ENCODE data around the gene TPM4.
A peak's percentile ranks its signal among the peaks of the same experiment; 100 is the strongest.
"Not testable (repeated sequence)": the region's sequence is repeated elsewhere in the genome, so short reads cannot be mapped to it uniquely, and the experiment has no call there.

The TPM4 gene

DNA sequence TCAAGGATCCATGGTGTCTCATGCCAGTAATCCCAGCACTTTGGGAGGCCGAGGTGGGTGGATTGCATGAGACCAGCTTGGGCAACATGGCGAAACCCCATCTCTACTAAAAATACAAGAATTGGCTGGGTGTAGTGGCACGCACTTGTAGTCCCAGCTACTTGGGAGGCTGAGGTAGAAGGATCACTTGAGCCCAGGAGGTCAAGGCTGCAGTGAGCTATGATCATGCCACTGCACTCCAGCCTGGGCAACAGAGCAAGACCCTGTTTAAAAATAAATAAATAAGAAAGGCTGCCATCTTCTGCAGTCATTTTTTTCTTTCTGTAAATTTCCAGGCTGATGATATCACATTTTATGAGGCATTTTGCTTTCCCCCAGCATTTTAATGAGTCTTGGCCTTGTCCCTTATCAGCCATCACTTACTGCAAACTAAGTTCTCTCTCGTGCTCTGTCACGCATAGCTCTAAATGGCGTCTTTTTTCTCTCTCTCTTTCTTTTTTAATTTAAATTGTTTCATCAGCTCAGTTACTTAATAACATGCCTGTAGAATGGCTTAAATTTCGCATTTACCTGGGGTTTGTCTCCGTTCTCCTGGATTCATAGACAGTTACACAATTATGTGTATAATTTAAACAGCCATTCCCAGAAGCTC is 23.1 kb downstream of the TPM4 start:
- not testable (repeated sequence) for DNase-seq

DNA sequence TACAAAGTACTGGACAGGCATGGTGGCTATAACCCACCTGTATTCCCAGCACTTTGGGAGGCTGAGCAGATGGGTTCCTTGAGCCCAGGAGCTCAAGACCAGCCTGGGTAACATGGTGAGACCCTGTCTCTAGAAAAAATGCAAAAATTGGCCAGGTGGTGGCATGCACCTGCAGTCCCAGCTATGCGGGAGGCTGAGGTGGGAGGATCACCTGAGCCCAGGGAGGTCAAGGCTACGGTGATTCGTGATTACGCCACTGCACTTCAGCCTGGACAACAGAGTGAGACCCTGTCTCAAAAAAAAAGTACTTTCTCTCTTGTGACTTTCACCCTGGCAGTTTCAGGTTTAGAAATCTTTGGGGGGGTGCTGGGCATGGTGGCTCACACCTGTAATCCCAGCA is 24.2 kb downstream of the TPM4 start:
- DNase-seq: no peak

DNA sequence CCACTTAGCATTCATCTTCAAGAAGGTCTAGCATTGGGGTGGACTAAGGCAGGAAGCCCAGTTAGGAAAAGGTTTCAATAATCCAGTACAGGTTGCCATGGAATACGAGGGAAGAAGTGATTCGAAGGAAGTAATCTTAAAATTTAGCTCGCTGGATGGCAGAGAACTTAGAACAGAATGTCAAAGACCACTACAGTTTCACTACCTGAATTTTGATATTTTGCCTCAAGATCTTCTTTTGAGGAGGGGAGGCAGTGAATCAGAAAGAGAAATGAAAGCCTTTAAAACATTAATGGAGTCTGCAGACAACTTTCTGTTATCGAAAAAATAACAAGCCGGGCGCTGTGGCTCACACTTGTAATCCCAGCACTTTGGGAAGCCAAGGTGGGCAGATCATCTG is 28.4 kb downstream of the TPM4 start:
- no peak for DNase-seq

DNA sequence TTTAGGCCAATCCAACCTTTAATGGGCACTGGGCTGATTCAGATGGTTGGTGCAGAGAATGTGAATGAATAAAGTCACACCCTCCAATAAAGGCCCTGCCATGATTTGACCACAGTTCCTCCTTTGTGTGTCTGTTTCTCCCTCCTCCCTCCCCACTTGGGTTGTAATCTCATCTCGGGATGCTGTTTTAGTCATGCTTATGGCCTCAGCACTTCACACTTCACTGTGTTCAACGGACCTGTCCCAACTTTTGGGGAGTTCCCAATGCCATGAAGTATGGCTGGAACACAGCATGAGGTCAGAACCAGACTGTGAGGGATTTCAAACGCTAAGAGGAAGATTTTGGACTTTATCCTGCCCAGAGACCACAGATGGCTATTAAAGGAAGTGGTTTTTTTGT is 29.8 kb downstream of the TPM4 start:
- no peak for DNase-seq

DNA sequence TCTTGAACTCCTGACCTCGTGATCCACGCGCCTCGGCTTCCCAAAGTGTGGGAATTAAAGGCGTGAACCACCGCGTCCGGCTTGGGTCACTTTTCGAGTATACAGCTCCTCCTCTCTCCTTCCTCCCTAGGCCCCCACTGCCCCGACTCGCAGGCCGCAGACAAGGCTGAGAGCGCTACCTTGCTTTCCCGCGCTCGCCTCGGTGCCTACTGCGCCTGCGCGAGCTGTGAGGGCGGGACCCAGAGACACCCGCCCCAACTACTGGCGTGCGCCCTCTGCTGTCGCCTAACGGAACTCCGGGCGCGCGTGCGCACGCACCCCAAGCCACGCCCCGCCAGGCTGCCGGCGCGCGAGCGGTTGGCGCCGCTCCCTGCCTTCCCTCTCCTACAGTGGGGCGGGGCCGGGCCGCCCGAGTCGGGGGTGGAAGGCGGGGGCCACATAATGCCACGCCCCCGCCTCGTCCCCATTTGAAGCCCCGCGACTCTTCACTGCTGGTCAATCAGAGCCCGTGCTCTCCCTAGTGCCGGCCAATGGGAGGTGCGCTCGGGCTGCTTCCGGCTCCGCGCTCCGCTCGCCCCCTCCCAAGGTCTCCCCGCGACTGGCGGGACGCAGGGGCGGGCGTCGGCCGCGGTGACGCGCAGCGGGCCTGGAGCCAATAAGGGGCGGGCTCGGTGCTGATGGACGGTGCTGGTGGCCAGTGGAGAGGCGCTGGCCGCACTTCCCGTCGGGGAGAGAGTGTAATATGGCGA is 35.0 kb downstream of the TPM4 start, which contains the start of gene RAB8A:
Gene RAB8A, plus strand, starts transcription at position 730 of the 749 bp plus-strand sequence. Its CDS starts 13 bp downstream, at position 743.
- DNase-seq: peak; percentile 100

DNA sequence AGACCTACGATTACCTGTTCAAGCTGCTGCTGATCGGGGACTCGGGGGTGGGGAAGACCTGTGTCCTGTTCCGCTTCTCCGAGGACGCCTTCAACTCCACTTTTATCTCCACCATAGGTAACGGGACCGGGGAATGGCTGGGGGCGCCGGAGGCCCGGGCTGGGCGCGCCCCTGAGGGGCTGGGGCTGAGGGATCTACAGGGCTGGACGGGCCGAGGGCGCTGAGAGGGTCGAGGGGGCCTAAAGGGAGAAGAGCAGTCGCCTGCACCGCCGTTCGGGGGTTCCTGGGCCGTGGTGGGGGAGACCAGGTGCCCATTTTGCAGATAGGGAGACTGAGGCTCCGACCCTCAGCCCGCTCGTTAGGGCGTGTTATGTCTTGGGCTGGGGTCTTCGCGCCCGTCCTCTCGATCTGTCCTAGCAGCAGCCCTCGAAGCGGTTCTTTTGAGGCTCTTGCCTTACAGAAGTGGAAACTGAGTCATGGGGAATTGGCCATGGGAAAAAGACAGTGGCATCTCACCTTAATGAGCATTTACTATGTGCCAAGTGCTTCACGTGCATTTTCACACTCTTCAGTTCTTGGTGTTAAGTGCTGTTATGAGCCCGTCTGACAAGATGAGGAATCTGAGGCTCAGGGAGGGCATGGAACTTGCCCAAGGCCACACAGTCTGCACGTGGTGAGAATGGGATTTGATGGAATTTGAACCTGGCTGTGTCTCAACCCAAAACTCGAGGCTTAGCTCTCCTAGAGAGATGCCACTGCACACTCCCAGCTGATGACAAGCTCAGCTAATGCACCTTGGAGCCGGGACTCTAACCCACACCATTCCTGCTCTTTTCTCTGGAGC is 35.8 kb downstream of the TPM4 start:
- no peak for DNase-seq

DNA sequence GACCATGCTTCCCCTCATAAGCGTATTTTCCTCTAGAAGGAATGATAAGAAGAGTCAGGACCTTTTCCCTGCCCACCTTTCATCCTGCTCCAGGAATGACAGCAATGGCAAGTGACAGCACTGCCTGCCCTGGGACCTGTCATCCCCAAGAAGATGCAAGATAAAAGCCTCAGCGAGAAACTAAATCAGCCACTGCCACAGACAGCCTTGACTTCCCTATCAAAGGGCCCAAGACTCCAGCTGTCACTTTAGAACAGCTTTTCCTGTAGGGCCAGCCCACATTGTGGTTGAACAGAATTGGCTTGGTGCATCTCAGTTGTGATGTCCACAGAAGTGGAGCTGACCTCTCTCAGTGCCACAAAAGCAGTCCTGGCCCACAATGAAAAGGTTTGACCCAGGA is 36.5 kb downstream of the TPM4 start:
- DNase-seq: no peak

DNA sequence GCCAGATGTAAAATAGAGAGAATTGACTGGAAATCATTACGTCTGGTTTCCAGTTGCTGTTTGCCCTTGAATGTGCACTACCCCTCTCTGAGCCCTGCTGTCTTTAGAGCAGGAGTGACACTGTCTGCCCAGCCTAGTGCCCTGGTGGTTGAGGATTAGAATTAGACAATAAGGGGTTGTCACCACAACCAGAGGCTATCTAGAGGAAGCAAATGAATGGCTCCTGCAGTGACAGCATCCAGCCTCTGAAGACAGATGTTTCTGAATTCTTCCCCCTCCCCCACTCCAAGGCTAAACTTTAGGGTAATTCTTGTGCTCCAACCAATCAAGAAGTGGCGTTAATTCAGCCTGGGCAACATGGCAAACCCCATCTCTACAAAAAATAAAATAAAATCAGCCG is 37.4 kb downstream of the TPM4 start:
- DNase-seq: no peak

DNA sequence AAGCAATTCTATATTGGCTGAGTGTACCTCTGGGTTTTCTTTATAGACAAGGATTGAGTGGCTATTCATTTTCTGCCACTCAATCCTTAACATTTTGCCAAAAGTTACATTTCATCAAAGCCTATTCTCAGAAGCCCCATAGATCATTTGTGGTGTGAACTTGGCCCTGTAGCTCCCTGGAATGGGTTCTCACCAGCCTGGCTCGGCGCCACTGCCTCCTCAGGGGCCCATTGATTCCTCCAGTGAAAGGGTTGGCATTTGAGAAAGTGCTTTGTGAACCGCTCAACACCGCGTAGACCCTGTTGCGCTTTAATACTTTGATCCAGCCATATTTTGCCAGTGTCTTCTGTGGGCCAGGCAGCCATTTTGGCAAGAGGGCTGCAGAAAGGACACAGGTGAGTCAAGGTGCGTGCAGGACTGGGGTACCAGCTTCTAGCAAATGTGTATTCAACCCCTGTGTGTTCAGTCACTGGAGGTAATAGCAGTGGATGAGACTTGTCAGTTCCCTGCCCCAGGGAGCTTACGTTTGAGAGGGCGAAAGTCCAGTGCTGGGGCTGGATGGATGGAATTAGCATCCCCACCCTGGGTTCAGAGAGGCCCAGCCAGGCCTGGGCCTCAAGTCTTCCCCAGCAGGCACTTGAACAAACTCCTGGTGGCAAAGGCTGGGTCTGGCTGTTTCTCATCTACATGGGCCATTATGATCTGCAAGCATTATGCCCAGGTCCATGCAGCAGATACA is 39.2 kb downstream of the TPM4 start:
- DNase-seq: no peak

DNA sequence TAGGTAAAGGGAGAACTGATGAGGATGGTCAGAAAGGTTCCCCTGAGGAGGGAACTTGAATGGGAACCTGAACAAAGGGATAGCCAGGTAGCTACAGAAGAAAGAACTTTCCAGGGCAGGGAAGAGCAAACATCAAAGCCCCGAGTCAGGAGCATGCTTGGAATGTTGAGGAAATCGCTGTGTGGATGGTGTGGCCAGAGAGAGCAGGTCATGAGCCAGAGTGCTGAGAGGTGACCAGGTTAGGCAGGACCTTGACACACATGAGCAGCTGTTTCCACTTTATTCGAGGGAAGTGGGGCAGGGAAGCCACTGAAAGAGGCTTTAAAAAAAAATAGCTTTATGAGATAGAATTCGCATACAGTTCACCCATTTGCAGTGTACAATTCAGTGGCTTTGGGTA is 39.8 kb downstream of the TPM4 start:
- DNase-seq: no peak

DNA sequence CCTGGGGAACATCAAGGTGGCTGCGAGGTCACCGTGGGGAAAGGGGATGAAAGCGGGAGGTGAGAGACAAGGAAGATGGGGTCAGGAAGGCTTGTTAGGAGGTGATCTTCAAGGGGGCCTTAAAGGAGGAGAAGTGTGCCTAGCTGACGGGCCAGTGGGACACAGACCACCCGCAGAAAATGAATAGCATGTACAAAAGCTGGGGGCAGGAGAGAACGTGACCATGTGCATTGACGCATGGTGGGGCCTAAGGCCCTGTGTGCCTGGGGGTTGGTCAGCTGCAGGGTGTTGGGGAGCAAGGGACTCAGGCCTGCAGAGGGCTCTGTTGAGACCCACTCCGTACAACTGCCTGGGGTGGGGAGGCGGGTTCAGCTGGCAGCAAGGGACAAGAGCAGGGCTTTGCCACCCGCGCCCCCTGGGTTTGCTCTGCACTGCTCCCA is 41.3 kb downstream of the TPM4 start:
- no peak for DNase-seq

DNA sequence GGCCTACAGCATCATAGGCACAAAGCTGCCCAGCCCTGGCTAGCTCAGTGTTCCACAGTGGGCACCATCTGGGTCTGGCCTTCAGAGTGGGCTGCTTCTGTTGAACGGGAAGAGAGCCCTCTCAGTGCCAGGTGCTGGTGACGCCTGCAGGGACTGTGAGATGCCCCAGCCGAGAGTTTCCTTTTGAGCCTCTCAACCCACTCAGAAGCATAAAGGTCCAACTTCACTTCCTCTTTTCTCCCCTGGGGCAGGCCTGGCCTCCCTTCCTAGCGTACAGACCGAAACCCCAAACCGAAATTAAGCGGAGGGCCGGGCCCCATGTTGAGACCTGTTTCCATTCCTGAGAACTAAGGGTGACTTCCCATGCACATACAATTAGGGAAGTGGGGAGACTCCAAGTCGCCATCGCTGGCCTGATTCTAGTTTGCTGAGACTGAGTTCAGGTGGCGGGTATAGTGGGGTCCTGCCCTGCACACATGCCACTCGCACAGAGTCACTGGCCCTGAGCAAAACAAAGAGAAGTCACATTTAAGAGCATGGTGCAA is 42.3 kb downstream of the TPM4 start:
- DNase-seq: no peak

DNA sequence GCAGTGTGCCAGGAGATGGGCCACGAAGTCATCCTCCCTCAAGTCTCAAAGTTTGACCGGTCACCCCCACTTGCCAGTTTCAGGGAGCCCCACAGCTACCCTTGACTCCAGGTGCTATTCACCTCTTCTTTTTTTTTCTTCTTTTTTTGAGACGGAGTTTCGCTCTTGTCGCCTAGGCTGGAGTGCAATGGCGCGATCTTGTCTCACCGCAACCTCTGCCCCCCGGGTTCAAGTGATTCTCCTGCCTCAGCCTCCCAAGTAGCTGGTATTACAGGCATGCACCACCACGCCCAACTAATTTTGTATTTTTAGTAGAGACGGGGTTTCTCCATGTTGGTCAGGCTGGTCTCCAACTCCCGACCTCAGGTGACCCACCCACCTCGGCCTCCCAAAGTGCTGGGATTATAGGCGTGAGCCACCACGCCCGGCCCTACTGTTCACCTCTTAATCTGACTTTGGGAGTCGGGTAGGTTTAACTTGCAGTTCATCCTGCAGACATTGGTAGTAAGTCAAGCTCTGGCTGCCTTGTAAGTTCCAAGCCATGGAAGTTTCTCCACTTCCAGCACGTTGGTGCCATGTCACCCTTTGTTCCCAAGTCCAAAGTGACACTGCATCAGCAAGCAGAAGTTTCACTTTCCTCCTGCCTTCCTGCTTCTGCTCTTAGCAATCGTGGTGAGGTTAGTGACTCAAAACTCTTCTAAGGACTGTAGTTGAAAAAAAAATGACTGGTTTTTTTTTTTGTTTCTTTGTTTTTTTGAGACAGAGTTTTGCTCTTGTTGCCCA is 43.0 kb downstream of the TPM4 start:
- DNase-seq: not testable (repeated sequence)

DNA sequence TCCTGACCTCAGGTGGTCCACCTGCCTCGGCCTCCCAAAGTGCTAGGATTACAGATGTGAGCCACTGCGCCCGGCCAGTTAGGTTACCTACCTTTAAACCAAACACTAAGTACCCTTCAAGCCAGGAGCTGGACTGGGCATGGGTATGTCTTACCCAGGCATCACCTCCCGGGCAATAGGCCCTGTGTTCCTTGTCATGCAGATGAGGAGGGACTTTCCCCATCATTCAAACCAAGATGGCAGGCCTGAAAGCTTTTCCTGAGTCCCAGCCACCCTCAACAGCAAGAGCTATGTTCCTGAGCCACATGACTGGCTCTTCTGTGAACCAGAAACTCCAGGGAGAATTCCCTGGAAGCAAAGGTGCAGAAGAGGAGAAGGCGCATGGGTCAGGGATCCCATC is 44.8 kb downstream of the TPM4 start:
- no peak for DNase-seq

DNA sequence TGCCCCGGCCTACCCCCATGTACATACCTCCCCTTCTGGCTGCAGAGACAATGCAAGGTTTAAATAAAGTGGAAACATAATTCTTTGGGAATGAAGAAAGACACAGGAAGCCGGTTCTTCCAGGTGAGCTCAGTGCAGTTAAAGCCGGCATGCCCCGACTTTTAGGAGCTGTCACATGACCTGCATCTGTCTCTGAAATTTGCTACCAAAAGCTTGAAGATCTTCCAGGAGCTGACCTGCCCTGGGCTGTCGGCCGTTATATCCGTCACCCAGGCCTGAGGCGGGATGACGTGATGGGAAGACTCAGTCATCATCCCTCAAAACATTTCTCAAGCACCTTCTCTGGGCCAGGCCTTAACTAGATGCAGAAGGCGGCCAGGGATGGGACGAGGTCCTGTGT is 45.7 kb downstream of the TPM4 start:
- DNase-seq: no peak

DNA sequence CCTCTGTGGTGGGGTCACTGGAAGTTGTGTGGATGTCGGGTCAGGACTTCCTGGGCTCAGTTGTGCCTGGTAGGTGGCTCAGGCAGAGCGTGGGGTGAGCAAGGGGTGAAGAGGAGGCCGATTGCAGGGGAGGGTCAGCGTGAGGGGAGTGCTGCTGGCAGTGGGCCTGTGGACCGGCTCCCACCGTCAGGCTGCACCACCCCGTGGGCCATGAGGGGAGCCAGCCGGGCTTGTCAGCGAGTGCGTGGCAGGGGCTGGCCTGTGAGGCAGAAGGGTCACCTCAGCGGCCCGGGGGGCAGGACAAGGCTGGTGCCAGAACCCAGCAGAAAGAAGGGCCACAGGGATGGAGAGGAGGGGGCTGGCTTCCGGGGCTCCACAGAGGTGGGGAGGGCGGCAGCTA is 48.7 kb downstream of the TPM4 start:
- DNase-seq: no peak

DNA sequence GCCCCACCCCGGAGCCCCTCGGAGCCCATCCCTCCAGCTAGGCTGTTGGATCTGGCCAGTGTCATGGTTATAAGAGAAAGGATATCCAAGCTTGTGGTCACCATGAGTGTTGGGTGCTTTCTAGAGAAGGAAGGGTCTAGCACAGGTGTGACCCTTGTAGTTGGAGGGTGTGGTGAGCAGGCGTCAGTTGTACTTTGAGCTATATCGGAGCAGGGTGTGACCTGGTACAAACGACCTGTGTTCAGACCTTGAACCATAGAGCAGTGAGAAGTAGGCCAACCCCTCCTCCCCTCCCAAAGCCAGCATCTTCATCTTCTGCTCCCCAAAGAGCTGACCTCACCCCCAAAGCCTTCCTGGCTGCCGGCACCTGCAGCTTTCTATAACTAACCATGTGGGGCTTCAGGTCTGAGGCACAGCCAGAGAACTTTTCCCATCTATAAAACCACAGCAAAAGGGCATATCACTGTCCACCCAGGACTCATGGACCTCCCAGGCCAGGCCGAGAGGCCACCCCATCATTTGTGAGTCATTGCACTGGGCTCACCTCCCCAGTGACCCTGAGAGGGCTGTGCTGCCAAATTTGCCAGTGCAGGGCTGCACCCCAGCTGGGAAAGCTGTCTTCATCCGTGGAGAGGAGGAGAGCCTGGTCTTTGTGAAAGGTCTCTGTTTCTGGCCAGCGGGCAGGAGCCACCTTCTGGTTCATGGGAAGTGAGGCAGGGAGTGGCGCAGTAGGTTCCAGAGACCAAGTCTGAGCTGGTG is 49.6 kb downstream of the TPM4 start:
- DNase-seq: no peak

DNA sequence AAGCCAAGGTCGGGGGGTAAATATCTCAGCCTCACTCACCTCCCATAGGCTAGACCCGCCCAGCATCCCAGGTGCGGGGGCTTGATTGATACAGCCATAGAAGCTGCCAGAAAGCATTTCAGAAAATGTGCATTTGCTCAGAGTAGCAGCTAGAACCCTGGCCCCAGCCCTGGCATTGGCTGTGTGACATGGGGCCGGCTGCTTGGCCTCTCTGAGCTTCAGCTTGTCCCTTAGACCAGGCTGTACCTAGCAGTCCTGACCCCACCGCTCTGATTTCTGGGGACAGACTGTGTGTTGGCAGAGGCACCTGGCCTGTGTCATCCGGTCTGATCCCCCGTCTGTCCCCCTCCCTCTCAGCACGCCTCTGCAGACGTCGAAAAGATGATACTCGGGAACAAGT is 50.8 kb downstream of the TPM4 start:
- DNase-seq: no peak

DNA sequence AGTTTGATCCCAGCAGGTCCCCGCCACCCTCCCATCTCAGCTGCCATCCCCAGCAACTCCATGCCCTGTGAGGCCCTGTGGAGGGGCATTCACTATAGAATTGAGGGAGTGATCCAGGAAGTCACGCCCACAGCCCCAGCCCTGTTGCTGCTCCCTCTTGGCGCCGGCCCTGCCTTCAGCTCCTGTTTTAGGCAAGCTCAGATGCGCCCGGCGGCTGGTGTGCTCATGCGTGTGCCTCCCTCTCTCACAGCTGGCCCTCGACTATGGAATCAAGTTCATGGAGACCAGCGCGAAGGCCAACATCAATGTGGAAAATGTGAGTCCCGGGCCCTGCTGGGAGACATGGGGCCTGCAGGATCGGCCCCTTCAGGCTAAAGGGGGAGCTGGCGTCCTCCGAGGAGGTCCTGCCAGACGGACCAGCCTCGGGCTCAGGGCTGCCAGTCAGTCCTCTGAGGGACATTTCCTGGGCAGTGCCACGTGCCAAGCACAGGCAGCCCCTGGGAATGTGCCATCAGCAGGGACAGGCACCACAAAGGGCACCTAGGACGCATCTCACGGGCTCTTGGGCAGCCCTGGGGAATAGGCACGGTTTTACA is 51.6 kb downstream of the TPM4 start:
- no peak for DNase-seq

DNA sequence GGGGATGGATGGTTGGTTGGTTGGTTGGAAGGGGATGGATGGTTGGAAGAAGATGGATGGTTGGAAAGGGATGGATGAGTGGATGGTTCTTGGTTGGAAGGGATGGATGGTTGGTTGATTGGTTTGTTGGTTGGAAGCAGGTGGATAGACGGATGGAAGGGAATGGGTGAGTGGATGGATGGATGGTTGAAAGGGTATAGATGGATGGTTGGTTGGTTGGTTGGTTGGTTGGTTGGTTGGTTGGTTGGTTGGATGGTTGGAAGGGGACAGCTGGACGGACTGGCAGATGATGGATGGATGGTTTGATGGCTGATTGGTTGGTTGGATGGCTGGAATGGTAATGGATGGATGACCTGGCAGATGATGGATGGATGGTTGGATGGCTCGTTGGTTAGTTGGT is 55.4 kb downstream of the TPM4 start:
- no peak for DNase-seq

DNA sequence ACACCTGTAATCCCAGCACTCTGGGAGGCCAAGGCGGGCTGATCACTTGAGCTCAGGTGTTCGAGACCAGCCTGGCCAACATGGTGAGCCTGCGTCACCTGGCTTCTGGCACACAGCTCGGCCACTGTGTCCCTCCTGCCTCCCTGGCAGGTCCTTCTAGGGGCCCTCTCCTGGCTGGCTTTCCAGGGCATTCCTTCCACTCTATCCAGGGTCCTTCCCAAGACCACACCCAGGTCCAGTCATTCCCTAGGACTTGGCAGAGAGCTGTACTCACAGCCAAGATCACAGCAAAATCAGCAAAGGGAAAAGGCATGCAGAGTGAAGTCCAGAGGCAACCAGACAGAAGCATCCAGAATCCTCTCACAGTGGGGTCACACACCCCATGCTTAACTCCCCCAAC is 57.5 kb downstream of the TPM4 start:
- DNase-seq: no peak

All from cortex of kidney (tissue), 1 donor.